HG03460 (cell line): ENCODE results near the gene HOXC13.

Experiments
- ATAC-seq: cut with Tn5 transposase; IDR thresholded peaks from one replicate; pipeline ENCODE4 v1.9.1; 2021; ENCODE audit not compliant: unreplicated experiment

The HOXC13 gene

DNA sequence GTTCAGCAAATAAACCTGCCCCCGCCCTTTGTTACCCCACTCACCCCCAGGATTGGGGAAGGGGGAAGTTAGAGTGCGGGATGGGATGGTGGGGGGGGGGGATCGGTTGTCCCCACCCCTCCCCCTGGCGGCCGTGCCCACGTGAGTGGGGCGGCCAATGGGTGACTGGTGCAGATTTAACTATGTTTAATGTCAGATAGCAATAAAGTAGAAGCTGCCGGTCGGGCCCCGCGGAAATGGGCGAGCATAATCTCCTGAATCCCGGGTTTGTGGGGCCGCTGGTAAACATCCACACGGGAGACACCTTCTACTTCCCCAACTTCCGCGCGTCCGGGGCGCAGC lies 16.0 kb downstream of the HOXC13 start, which contains the start of gene HOXC12:
TSS of gene HOXC12 (plus strand) at position 210 of the 342 bp plus-strand sequence. CDS start at position 237, 27 bp downstream.
- ATAC-seq: no peak

GRCh38 chr12:53955036-53955775 lies 16.6 kb downstream of the HOXC13 start:
- no peak for ATAC-seq

GRCh38 chr12:53955776-53956250 lies 17.2 kb downstream of the HOXC13 start:
- ATAC-seq: no peak

- ATAC-seq: no peak
Measured at GRCh38 chr12:53956251-53956887, 17.7 kb downstream of the HOXC13 start.

- ATAC-seq: no peak
Measured at GRCh38 chr12:53956914-53957536, 18.4 kb downstream of the HOXC13 start.

- ATAC-seq: no peak
Measured at GRCh38 chr12:53958128-53958527, 19.5 kb downstream of the HOXC13 start.

DNA sequence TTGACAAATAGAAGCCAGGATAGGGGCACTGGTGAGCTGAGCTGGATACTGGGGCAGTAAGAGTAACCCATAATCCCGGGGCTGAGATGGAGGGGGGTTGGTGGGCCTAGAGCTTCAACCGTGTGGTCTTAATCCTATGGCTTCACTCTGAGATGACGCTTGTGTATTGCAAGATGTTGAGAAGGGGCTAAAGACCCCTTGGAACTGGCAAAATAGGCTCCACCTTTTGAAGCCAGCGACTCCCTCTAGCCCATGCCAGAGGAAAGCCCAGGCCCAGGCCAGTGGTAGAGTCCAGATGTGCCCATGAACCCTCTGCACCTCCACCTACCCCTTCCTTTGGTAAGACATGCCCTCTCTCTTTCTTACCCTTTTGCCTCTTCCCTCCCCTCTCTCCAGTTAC lies 20.7 kb downstream of the HOXC13 start:
- ATAC-seq: no peak

DNA sequence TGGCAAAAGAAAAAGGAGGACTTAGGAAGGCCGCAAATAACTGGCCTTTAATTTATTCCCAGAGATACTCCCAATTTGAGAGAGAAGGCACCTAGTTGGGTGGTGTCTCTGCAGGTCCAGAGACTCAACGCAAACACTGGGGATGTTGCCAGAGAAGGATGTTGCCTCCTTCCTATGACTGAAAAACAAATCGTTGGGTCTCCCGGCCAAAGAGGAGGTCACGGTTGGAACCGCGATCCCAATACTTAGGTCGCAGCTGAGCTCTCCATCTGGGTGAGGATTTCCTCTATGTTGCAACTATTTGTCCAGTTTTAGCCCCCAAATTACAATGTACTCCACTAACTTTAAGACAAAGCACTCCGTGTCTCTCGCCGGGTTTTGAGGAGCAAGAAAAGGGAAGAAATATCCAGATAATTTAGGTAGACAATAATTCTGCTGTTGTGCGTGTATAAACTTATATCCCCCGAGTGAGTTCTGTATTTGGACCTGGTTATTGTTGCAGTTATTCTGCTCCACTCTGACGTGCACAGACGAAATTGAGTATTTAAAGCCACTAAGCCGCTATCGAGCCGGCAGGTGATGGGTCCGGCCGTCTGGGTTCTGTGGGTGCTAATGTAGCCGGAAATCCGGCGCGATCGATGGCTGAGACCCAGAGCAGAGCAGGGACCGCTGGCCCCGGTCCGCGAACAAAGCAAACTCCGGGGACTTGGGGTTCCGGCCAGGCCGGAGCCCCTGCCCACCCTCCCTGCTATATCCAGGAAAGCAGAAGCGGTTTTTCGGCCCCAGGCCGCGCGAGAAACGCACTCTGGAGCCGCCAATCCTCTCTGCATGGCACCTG lies 21.8 kb downstream of the HOXC13 start:
- no peak for ATAC-seq

- ATAC-seq: no peak
Measured at GRCh38 chr12:53961025-53961761, 22.6 kb downstream of the HOXC13 start.

DNA sequence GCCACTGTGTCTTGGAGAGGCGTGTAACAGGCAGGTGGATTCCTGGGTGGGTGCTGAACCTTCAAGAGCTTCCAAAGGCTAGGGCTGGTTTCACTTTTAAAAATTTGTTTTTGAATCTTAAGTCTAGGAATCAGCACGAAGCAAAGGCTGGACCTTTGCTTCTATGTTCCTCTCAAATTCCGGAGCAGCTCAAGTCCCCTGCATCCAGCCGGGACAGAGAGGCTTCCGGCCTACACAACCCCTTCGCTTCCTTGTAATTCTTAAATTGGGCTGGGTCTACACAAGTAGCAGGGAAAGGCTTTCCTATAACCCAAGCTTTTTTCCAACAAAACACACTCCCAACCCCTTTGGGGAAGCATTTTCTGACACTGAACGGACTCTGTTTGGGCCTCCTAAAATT lies 24.4 kb downstream of the HOXC13 start:
- ATAC-seq: no peak

GRCh38 chr12:53963434-53964314 lies 25.0 kb downstream of the HOXC13 start:
- ATAC-seq: no peak

DNA sequence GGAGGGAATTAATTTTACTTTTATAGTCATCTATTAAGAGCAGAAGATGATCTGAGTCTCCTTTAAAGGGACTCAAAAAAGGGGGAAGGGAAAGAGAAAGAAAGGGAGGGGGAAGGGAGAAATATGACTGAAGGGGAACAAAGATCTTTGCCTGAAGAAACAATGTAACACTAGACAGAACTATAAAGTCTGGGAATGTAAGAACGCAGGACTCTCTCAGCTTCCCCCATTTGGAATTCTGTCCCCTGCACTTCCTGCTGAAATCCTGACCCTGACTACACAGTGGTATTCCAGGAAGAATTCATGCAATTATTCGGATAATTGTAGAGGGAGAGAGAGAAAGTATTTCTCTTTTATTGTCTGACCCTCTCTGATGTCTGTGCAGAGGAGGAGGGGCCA lies 25.7 kb downstream of the HOXC13 start:
- no peak for ATAC-seq

DNA sequence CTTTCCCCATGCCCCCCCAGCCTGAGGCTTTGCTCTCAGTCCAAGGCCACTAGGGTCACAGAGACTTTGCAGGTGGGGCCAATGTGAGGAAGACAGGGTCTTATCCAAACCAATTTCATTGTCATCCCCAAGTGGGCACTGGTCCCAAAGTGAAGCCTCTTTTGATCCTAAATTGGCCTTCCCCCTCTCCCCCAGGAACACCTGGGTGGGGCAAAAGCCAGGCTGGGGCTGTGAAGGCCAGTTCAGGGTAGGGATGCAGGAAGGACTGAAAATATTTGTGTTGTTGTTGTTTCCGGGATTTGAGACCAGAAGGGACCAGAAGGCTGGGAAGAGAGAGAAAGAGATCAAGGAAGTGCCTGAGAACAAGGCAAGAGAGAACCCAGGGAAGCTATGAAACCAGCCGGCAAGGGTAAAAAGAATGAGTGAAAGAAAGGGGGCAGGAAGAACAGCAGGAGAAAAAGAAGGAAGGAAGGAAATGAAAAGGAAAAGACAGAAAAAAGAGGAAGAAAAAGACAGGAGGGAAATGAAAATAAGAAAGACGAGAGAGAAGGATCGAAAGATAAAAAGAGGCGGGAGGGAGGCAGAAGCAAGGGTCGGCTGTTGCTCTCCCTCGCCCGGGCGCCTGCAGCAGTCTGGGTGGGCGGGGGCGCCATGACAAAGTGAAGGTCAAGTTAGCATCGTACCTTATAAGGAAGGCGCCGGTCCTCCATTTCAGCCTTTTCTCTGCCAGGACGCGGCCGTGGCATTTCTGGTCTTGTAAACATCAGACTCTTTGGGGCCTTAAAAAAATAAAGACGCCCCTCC lies 26.9 kb downstream of the HOXC13 start:
- no peak for ATAC-seq

GRCh38 chr12:53966085-53966384 lies 27.4 kb downstream of the HOXC13 start:
- ATAC-seq: no peak

DNA sequence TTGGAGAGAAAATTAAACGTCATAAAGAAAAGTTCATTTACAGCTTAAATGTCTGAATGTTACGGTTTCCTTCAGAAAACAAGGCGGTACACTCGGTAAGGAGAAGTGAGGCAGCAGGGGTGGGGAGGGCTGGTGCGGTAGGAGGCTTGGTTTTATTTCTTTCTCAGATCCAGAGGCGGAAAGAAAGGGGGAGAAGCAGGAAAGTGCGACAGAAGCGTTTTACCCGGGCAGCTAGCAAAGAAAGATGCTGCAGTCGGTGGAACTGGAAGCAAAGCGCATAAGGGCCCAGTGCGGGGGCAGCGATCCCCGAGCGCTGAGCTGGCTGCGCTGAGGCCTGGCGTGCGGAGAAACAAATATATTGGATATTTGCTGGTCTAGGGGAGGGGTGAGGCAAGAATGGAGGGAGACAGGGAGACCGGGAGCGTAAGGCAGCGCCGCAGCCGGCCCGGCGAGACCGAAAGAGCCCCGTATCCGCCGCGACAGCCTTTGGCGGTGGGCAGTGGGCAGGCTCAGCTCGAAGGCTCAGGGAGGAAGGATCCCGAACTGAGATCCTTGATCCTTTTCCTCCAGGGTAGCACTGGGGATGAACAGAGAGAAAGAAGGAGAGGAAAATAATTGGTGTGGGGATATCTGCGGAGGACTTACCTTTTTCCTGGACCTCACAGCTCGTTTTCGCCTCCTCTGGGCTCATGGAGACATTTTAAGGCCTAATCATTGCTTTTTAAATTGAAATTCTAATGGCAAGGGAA lies 27.9 kb downstream of the HOXC13 start:
- no peak for ATAC-seq

DNA sequence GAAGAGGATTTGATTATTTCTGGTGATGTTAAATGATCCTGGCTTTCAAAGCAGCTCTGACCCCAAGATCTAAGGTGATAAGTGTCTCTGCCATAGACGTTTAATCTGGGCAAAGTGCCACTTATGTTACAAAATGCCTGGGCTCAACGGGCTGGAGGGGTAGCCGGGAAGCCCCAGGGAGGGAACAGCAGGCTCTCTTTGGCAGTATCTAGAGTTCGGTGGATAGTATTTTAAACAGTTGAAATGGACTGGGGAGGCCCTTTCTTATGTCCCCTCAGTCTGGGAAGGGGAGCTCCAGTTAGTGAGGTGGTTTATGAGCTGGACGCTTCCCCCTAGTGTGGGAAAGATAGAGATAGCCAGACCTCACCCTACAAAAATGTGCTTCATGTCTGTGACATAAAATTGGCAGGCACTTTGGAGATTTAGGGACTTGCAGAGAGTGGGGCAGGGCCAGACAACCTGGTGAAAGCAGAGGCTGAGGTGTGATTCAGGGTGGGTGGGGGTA lies 28.8 kb downstream of the HOXC13 start:
- no peak for ATAC-seq

GRCh38 chr12:53968214-53969127 lies 29.8 kb downstream of the HOXC13 start:
- ATAC-seq: no peak
